ENCODE measurements around the gene GAN.

The GAN gene

GRCh38 chr16:81314603-81315270 lies at the start of gene GAN:
Gene GAN (plus strand): TSS chr16:81314962. CDS start chr16:81315114, 152 bp downstream.
- DNase-seq: peak; percentile 97

- DNase-seq: no peak
Observed at GRCh38 chr16:81265052-81265451, 49.7 kb upstream of the GAN start.

GRCh38 chr16:81265658-81266451 lies 48.9 kb upstream of the GAN start:
- DNase-seq: peak; percentile 66

- DNase-seq: no peak
Observed at GRCh38 chr16:81266680-81267095, 48.1 kb upstream of the GAN start.

GRCh38 chr16:81268509-81268908 lies 46.3 kb upstream of the GAN start:
- DNase-seq: no peak

- no peak for DNase-seq
Observed at GRCh38 chr16:81273223-81273950, 41.4 kb upstream of the GAN start.

- no peak for DNase-seq
Observed at GRCh38 chr16:81275064-81275532, 39.7 kb upstream of the GAN start.

- no peak for DNase-seq
Observed at GRCh38 chr16:81275795-81276194, 39.0 kb upstream of the GAN start.

- DNase-seq: no peak
Observed at GRCh38 chr16:81276323-81276722, 38.4 kb upstream of the GAN start.

GRCh38 chr16:81277541-81278080 lies 37.2 kb upstream of the GAN start:
- no peak for DNase-seq

- DNase-seq: no peak
Observed at GRCh38 chr16:81278526-81278925, 36.2 kb upstream of the GAN start.

- no peak for DNase-seq
Observed at GRCh38 chr16:81279392-81279791, 35.4 kb upstream of the GAN start.

- no peak for DNase-seq
Observed at GRCh38 chr16:81280393-81280792, 34.4 kb upstream of the GAN start.

GRCh38 chr16:81283044-81283443 lies 31.7 kb upstream of the GAN start:
- no peak for DNase-seq

GRCh38 chr16:81284995-81285600 lies 29.7 kb upstream of the GAN start:
- no peak for DNase-seq

GRCh38 chr16:81286190-81286589 lies 28.6 kb upstream of the GAN start:
- DNase-seq: no peak

GRCh38 chr16:81291117-81291516 lies 23.6 kb upstream of the GAN start:
- no peak for DNase-seq

- DNase-seq: no peak
Observed at GRCh38 chr16:81292936-81293335, 21.8 kb upstream of the GAN start.

- DNase-seq: no peak
Observed at GRCh38 chr16:81293909-81294802, 20.6 kb upstream of the GAN start.

GRCh38 chr16:81296631-81297030 lies 18.1 kb upstream of the GAN start:
- no peak for DNase-seq

- no peak for DNase-seq
Observed at GRCh38 chr16:81307770-81308169, 7.0 kb upstream of the GAN start.

Measured in left hindlimb (tissue), 1 donor.